SK-N-SH treated with all-trans-retinoic acid at 6 μM for 48 hours (cell line): ENCODE results near the gene CYP27B1.

Experiments used
- ATAC-seq: fragments of 200-7000 bp; cut with Tn5 transposase; 3 replicates; pipeline ENCODE4 v1.9.1; 2020; ENCODE audit warnings: mild to moderate bottlenecking, moderate library complexity
- ARNTL ChIP-seq: fragments of 450-650 bp; formaldehyde crosslinking; IDR thresholded peaks from 2 replicates; pipeline ENCODE4 v1.5.0; 2020; ENCODE audit warnings: low read depth, mild to moderate bottlenecking, moderate library complexity, borderline replicate concordance
- BACH2 ChIP-seq: fragments of 250-450 bp; sonication (Bioruptor Pico); IDR thresholded peaks from 2 replicates; pipeline ENCODE4 v1.9.0; 2021; ENCODE audit warnings: mild to moderate bottlenecking, borderline replicate concordance
- CREB5 ChIP-seq: fragments of 250-450 bp; sonication (Bioruptor Pico); IDR thresholded peaks from 2 replicates; pipeline ENCODE4 v1.5.1; 2020; ENCODE audit warnings: low read depth, mild to moderate bottlenecking, moderate library complexity
- CSDC2 ChIP-seq: fragments of 250-450 bp; sonication (Bioruptor Pico); IDR thresholded peaks from 2 replicates; pipeline ENCODE4 v1.5.0; 2020; ENCODE audit warnings: mild to moderate bottlenecking, moderate library complexity
- GLIS3 ChIP-seq: fragments of 250-450 bp; sonication (Bioruptor Pico); IDR thresholded peaks from 2 replicates; pipeline ENCODE4 v1.5.0; 2020; ENCODE audit warnings: mild to moderate bottlenecking, moderate library complexity
- ISL1 ChIP-seq: fragments of 250-450 bp; sonication (Bioruptor Pico); IDR thresholded peaks from 2 replicates; pipeline ENCODE4 v2.1.2; 2022; ENCODE audit warnings: mild to moderate bottlenecking, moderate library complexity
- OSR1 ChIP-seq: fragments of 250-450 bp; sonication (Bioruptor Pico); IDR thresholded peaks from 2 replicates; pipeline ENCODE4 v1.8.0; 2022; ENCODE audit warnings: moderate library complexity, mild to moderate bottlenecking, inconsistent platforms
- PATZ1 ChIP-seq: fragments of 250-450 bp; sonication (Bioruptor Pico); IDR thresholded peaks from 2 replicates; pipeline ENCODE4 v1.8.0; 2020; ENCODE audit warnings: mild to moderate bottlenecking, moderate library complexity, borderline replicate concordance
- POU6F1 ChIP-seq: fragments of 250-450 bp; sonication (Bioruptor Pico); IDR thresholded peaks from 2 replicates; pipeline ENCODE4 v1.8.0; 2021; ENCODE audit warnings: low read depth, mild to moderate bottlenecking, moderate library complexity, borderline replicate concordance
- PPARA ChIP-seq: fragments of 250-450 bp; sonication (Bioruptor Pico); IDR thresholded peaks from 2 replicates; pipeline ENCODE4 v1.5.0; 2020; ENCODE audit warnings: mild to moderate bottlenecking, borderline replicate concordance
- RARB ChIP-seq: fragments of 250-450 bp; sonication (Bioruptor Pico); IDR thresholded peaks from 2 replicates; pipeline ENCODE4 v1.8.0; 2021; ENCODE audit warnings: mild to moderate bottlenecking, moderate library complexity
- SNAI2 ChIP-seq: fragments of 250-450 bp; sonication (Bioruptor Pico); IDR thresholded peaks from 2 replicates; pipeline ENCODE4 v1.5.0; 2020; ENCODE audit warnings: mild to moderate bottlenecking, moderate library complexity
- TCF4 ChIP-seq: fragments of 250-450 bp; sonication (Bioruptor Pico); IDR thresholded peaks from 2 replicates; pipeline ENCODE4 v1.8.0; 2021; ENCODE audit warnings: mild to moderate bottlenecking, moderate library complexity, borderline replicate concordance
- TOX ChIP-seq: fragments of 250-450 bp; sonication (Bioruptor Pico); IDR thresholded peaks from 2 replicates; pipeline ENCODE4 v1.8.0; 2021; ENCODE audit warnings: mild to moderate bottlenecking, moderate library complexity, borderline replicate concordance
- TSHZ2 ChIP-seq: fragments of 250-450 bp; sonication (Bioruptor Pico); IDR thresholded peaks from 2 replicates; pipeline ENCODE4 v1.5.0; 2020; ENCODE audit warnings: mild to moderate bottlenecking, moderate library complexity
- ZC3H10 ChIP-seq: fragments of 250-450 bp; sonication (Bioruptor Pico); IDR thresholded peaks from 2 replicates; pipeline ENCODE4 v1.5.1; 2021; ENCODE audit warnings: mild to moderate bottlenecking, moderate library complexity
- ZFP3 ChIP-seq: fragments of 250-450 bp; sonication (Bioruptor Pico); IDR thresholded peaks from 2 replicates; pipeline ENCODE4 v1.5.0; 2020; ENCODE audit warnings: mild to moderate bottlenecking, moderate library complexity
- ZFP30 ChIP-seq: fragments of 450-650 bp; formaldehyde crosslinking; IDR thresholded peaks from 2 replicates; pipeline ENCODE4 v1.5.0; 2022; ENCODE audit warnings: mild to moderate bottlenecking, moderate library complexity
- ZNF565 ChIP-seq: fragments of 450-650 bp; formaldehyde crosslinking; conservative IDR thresholded peaks from 2 replicates; pipeline ENCODE4 v1.5.0; 2020; ENCODE audit warnings: low read depth, mild to moderate bottlenecking, moderate library complexity
- ZNF70 ChIP-seq: fragments of 450-650 bp; formaldehyde crosslinking; IDR thresholded peaks from 2 replicates; pipeline ENCODE4 v1.5.0; 2020; ENCODE audit warnings: mild to moderate bottlenecking, moderate library complexity
- ZNF8 ChIP-seq: fragments of 450-650 bp; formaldehyde crosslinking; IDR thresholded peaks from 2 replicates; pipeline ENCODE4 v1.5.0; 2020; ENCODE audit warnings: mild to moderate bottlenecking, moderate library complexity

The CYP27B1 gene

GRCh38 chr12:57720606-57721595, 46.0 kb downstream of the CYP27B1 start (continued):
- TF ChIP-seq GLIS3: no peak
- TF ChIP-seq RARB (CRISPR knock-in tag): no peak
- TF ChIP-seq SNAI2 (CRISPR knock-in tag): no peak
- TF ChIP-seq ZNF565 (CRISPR knock-in tag): no peak
- TF ChIP-seq ZNF70 (CRISPR knock-in tag): no peak

GRCh38 chr12:57719777-57720605, 46.9 kb downstream of the CYP27B1 start:
- TF ChIP-seq ZC3H10 (CRISPR knock-in tag) (no peak), ISL1 (CRISPR knock-in tag) (no peak), CREB5 (CRISPR knock-in tag) (no peak), TCF4 (no peak), GLIS3 (no peak), OSR1 (CRISPR knock-in tag) (no peak), CSDC2 (CRISPR knock-in tag) (no peak), ZNF8 (CRISPR knock-in tag) (no peak), PPARA (CRISPR knock-in tag) (no peak), TOX (CRISPR knock-in tag) (no peak), BACH2 (CRISPR knock-in tag) (no peak), ZFP30 (CRISPR knock-in tag) (no peak), ARNTL (CRISPR knock-in tag) (no peak), PATZ1 (CRISPR knock-in tag) (no peak), ZNF70 (CRISPR knock-in tag) (no peak), TSHZ2 (no peak), POU6F1 (no peak), ZFP3 (CRISPR knock-in tag) (no peak), SNAI2 (CRISPR knock-in tag) (no peak)
- TF ChIP-seq, all 23 proteins: peak for 0
- no peak for ATAC-seq
